ENCODE results near the gene ITGA1.
"Not testable (repeated sequence)": the region's sequence is repeated elsewhere in the genome, so short reads cannot be mapped to it uniquely, and the experiment has no call there.

ITGA1 gene

DNA sequence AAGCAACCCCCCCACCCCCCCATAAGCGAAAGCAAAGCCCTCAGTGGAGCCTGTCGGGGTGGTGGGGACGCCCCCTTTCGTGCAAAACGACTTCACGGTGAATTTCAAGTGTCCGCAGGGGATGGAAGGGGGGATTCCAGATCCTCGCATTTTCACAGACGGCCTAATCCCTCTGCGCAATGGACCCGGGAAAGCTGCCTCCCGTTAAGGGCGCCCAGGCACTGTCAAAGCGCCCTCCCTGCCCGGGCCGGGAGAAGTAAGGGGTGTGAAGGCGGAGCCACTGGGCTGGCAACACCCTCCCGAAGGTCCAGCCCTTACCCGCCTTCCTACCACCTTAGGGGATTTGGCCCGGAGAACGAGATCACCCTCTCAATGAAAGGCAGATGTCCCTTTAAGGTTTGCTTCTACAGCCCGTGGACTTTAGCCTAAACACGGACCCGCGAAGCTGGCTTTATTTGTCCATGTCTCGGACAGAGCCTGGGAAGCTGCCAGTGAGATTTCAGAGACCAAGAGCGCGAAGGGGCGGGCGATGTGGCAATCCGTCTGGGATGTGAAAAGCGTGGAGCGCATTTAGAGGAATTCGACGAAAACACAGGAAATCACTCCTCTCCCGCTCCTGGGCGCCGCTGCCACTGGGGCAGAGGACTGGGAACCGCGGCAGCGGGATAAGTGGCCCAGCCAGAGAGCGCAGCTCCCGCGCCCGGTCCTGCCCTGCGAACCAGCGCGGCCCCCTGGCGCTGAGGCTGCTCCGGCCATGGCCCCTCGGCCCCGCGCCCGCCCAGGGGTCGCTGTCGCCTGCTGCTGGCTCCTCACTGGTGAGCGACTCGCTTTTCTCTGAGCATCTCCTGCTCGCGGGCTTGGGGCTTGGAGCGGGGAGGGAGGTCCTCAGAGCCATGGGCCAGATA, at the start of gene ITGA1, which contains the start of gene PELO:
TSS of gene ITGA1 (plus strand) at position 317 of the 905 bp plus-strand sequence. CDS start at position 755, 438 bp downstream.
TSS of gene PELO (plus strand) at position 317 of the 905 bp plus-strand sequence. CDS start 12,479 bp downstream, outside the sequence.
- DNase-seq = peak; percentile 25

- DNase-seq = no peak
Measured at GRCh38 chr5:52738095-52738506, 49.6 kb upstream of the ITGA1 start.

- no peak for DNase-seq
Measured at GRCh38 chr5:52740007-52740406, 47.7 kb upstream of the ITGA1 start.

DNA sequence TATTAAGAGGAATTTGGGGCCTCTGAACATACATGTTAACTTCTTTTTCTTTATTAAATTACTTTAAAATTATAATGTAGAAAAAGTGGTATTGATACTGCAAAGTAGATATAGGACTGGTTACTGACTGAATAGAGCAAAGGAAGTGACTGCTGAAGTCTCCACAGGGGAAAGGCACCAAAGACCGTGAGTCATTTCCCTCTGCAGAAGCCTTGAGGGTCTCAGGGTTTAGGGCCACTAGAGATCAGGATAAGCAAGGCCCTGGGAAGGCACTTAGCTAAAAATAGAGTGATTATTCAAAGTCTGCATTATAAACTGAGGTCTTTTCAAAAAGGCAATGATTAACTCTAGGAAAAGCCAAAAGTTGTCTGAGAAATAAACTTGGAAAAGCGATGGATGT, 44.7 kb upstream of the ITGA1 start:
- no peak for DNase-seq

GRCh38 chr5:52743529-52743928, 44.2 kb upstream of the ITGA1 start:
- no peak for DNase-seq

- peak; percentile 13 for DNase-seq
Measured at GRCh38 chr5:52743970-52744369, 43.7 kb upstream of the ITGA1 start.

DNA sequence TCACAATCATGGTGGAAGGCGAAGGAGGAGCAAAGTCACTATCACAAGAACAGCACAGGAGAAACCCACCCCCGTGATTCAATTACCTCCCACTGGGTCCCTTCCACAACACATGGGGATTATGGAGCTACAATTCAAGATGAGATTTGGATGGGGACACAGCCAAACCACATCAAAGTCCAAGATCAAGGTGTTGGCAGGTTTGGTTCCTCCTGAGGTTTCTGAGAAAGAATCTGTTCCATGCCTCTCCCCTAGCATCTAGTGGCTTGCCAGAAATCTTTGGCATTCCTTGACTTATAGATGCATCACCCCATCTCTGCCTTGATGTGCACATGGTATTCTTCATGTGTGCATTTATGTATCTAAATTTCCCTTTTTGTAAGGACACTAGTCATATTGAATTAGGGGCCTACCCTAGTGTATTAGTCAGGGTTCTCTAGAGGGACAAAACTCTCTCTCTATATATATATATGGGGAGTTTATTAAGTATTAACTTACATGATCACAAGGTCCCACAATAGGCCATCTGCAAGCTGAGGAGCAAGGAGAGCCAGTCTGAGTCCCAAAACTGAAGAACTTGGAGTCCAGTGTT, 42.8 kb upstream of the ITGA1 start:
- not testable (repeated sequence) for DNase-seq

- DNase-seq = no peak
Measured at GRCh38 chr5:52746539-52746938, 41.2 kb upstream of the ITGA1 start.

- no peak for DNase-seq
Measured at GRCh38 chr5:52748590-52748989, 39.1 kb upstream of the ITGA1 start.

GRCh38 chr5:52749666-52750065, 38.0 kb upstream of the ITGA1 start:
- no peak for DNase-seq

GRCh38 chr5:52751137-52751536, 36.6 kb upstream of the ITGA1 start:
- no peak for DNase-seq

- no peak for DNase-seq
Measured at GRCh38 chr5:52754051-52754450, 33.7 kb upstream of the ITGA1 start.

GRCh38 chr5:52757527-52757926, 30.2 kb upstream of the ITGA1 start:
- DNase-seq = no peak

- DNase-seq = no peak
Measured at GRCh38 chr5:52758014-52758413, 29.7 kb upstream of the ITGA1 start.

DNA sequence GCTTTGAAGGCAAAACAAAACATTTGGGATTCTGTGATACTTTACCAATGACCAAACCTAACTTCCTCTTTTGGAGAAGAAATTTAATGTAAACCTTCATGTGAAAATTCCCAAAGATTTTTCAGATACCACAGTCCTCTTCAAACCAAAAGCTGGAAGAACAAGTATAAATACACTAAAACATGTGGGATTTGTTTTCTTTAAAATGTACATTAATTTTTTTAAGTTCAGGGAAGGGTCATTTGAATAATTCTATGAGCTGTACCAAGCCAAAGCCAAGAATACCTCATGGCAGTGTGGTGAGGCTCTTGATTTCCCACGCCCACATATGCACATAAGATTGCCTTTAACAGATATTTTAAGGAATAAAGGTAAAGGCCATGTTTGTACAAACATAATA, 28.4 kb upstream of the ITGA1 start:
- DNase-seq = no peak

DNA sequence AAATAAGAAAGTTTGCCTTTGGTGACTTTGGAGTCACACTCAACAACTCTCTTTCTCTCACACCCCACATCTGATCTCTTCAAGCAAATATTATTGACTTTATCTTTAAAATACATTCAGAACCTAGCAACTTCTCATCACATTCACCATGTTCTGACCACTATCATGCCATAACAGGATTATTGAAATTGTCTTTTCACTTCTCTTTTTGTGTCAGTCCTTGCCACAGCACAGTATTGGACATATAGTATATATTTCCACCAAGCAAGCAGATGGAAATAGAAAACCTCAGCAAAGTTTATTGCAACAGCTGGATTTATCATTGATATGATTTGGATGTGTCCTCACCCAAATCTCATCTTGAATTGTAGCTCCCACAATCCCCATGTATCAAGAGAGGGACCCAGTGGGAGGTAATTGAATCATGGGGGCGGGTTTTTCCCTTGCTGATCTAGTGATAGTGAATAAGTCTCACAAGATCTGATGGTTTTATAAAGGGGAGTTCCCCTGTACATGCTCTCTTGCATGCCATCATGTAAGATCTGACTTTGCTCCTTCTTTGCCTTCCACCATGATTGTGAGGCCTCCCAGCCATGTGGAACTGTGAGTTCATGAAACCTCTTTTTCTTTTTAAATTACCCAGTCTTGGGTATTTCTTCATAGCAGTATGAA, 26.9 kb upstream of the ITGA1 start:
- no peak for DNase-seq

DNA sequence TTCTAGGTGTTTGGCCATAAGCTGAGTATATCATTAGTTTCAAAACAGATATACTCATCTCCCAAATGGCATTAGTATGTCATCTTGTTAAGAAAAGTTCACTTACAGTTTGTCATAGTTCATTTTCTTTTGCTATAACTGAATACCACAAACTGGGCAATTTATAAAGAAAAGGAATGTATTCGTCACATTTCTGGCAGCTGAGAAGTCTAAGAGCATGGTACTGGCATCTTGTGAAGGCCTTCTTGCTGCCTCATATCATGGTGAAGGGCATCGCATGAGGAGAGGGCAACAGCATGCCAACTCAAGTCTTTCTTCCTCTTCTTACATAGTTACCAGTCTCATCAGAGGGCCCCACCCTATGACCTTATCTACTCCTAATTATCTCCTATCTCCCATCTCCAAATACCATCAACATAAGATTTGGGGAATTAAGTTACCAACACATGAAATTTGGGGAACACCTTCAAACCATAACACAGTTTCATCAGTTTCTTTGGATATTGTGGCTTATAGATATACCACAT, 20.4 kb upstream of the ITGA1 start:
- DNase-seq = no peak

DNA sequence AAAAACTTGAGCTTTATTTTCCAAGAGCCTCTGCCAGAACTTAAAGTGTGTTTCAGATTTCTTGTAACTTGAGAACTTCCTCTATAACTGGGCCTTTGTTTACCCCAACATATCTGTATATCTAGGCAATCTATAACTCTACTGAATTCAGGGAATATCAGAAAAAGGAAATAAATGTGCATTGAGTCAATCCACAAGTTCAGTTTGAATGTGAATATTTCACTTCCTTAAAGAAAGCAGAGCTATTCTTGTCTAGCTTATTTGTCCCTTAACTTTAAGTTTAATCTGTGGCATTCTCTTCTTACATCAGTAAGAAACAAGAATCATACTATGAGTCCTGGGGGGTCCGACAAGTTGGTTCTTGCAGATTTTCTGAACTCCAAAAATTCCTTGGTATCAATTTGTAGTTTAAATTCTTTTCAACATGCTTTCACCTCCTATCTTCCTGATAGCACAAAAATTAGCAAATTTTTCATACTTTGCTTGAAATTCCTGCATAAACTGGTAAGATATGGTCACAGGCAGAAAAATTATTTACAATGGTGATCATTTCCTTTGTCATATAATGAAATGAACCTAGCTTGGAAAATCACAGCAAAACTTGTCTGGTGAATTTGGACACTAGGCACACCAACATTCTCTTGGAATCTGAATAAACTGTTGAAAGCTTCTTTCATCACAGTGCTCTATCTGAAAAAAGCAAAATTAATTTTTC, 19.8 kb upstream of the ITGA1 start:
- no peak for DNase-seq

GRCh38 chr5:52769061-52769460, 18.7 kb upstream of the ITGA1 start:
- DNase-seq = no peak

DNA sequence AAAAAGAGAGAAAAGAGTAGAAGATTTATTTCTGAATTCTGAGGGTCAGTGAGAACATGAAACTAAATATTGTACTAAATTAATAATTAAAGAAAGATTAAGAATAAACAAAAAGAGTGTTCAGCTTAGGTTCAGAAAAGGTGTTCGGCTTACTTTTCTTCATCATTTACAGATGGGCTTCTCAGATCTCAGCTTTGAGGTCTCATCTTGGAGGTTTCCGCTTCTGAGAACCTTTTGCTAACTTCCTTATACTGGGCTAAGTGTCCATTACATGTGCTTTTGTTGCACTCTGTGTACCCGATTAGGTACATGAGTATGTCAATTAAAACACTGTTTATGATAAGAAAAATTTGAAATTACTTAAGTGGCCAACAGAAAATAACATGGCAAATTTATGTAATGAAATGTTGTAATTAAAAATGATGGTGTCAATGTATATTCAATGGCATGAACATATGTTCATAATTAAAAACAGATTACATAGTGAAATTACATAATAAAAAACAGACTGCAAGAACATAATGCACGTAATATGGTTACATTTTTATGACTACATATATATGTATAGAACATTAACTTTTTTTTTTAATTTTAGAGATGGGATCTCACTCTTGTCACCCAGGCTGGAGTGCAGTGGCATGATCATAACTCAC, 17.3 kb upstream of the ITGA1 start:
- no peak for DNase-seq

GRCh38 chr5:52771343-52772039, 16.2 kb upstream of the ITGA1 start:
- DNase-seq = no peak

GRCh38 chr5:52772668-52773067, 15.0 kb upstream of the ITGA1 start:
- DNase-seq = no peak

All from activated CD4-positive, alpha-beta T cell treated with anti-CD3 and anti-CD28 coated beads, Interleukin-2, amount 50 U/mL, for 1 hour (primary cell).